Activated CD4-positive, CD25-positive, alpha-beta regulatory T cell treated with anti-CD3 and anti-CD28 coated beads, Interleukin-2, amount 50 U/mL, for 72 hours (primary cell): ENCODE measurements around the gene BTBD10.
A peak's percentile ranks its signal among the peaks of the same experiment; 100 is the strongest.

ENCODE experiments used
- DNase-seq: peaks from one replicate; pipeline ENCODE4 v3.0.0; 2021

The BTBD10 gene

GRCh38 chr11:13462901-13463778, at the start of gene BTBD10:
Gene BTBD10 (minus strand): TSS chr11:13463222. CDS start chr11:13445124, 18,098 bp downstream.
- DNase-seq, result peak; percentile 91

GRCh38 chr11:13503393-13503792, 40.4 kb upstream of the BTBD10 start:
- no peak for DNase-seq

GRCh38 chr11:13502492-13502891, 39.5 kb upstream of the BTBD10 start:
- DNase-seq, result no peak

- DNase-seq, result no peak
Observed at GRCh38 chr11:13495929-13496328, 32.9 kb upstream of the BTBD10 start, which contains the start of gene PTH. Gene PTH (minus strand): TSS chr11:13495997. CDS start chr11:13492855, 3,142 bp downstream.

GRCh38 chr11:13494051-13494450, 31.0 kb upstream of the BTBD10 start:
- DNase-seq, result no peak

- DNase-seq, result no peak
Observed at GRCh38 chr11:13487661-13488030, 24.6 kb upstream of the BTBD10 start.

- peak; percentile 64 for DNase-seq
Observed at GRCh38 chr11:13486926-13487660, 24.1 kb upstream of the BTBD10 start.

- no peak for DNase-seq
Observed at GRCh38 chr11:13480198-13480597, 17.2 kb upstream of the BTBD10 start.

- DNase-seq, result no peak
Observed at GRCh38 chr11:13479688-13480087, 16.7 kb upstream of the BTBD10 start.

- DNase-seq, result no peak
Observed at GRCh38 chr11:13475091-13475490, 12.1 kb upstream of the BTBD10 start.

- DNase-seq, result no peak
Observed at GRCh38 chr11:13473013-13473722, 10.1 kb upstream of the BTBD10 start.

- no peak for DNase-seq
Observed at GRCh38 chr11:13468750-13469149, 5.7 kb upstream of the BTBD10 start.

GRCh38 chr11:13465909-13466371, 2.9 kb upstream of the BTBD10 start:
- no peak for DNase-seq

GRCh38 chr11:13463779-13464290, 813 bp upstream of the BTBD10 start:
- no peak for DNase-seq

- DNase-seq, result peak; percentile 61
Observed at GRCh38 chr11:13462311-13462900, 616 bp downstream of the BTBD10 start.

GRCh38 chr11:13461291-13461690, 1.7 kb downstream of the BTBD10 start:
- DNase-seq, result no peak

GRCh38 chr11:13450832-13451397, 12.1 kb downstream of the BTBD10 start:
- no peak for DNase-seq

GRCh38 chr11:13449522-13449921, 13.5 kb downstream of the BTBD10 start:
- DNase-seq, result no peak

GRCh38 chr11:13448876-13449275, 14.1 kb downstream of the BTBD10 start:
- DNase-seq, result no peak

- no peak for DNase-seq
Observed at GRCh38 chr11:13446444-13446843, 16.6 kb downstream of the BTBD10 start.

GRCh38 chr11:13445588-13445987, 17.4 kb downstream of the BTBD10 start:
- DNase-seq, result no peak
